DND-41 (cell line): ENCODE results near the gene AUTS2.

ENCODE experiments used
- EZH2 ChIP-seq: IDR thresholded peaks from 3 replicates; pipeline ENCODE4 v1.6.1; 2012; ENCODE audit warnings: borderline replicate concordance, low read depth, mild to moderate bottlenecking, moderate library complexity, low read length, inconsistent platforms; ENCODE audit not compliant: severe bottlenecking
- TF ChIP-seq, protein P1 (sequence below): IDR thresholded peaks from 2 replicates; pipeline ENCODE4 v1.5.1; 2012; ENCODE audit warnings: borderline replicate concordance, low read length, moderate library complexity, mild to moderate bottlenecking; ENCODE audit not compliant: poor library complexity, severe bottlenecking; ENCODE audit errors: extremely low read depth

- TF ChIP-seq EZH2: no peak
- TF ChIP-seq, protein P1, sequence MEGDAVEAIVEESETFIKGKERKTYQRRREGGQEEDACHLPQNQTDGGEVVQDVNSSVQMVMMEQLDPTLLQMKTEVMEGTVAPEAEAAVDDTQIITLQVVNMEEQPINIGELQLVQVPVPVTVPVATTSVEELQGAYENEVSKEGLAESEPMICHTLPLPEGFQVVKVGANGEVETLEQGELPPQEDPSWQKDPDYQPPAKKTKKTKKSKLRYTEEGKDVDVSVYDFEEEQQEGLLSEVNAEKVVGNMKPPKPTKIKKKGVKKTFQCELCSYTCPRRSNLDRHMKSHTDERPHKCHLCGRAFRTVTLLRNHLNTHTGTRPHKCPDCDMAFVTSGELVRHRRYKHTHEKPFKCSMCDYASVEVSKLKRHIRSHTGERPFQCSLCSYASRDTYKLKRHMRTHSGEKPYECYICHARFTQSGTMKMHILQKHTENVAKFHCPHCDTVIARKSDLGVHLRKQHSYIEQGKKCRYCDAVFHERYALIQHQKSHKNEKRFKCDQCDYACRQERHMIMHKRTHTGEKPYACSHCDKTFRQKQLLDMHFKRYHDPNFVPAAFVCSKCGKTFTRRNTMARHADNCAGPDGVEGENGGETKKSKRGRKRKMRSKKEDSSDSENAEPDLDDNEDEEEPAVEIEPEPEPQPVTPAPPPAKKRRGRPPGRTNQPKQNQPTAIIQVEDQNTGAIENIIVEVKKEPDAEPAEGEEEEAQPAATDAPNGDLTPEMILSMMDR: no peak
These were observed 1187.8 kb downstream of the AUTS2 start for GRCh38 chr7:70786076-70786475.
